Measurements from ENCODE around the gene ALOX12.

DNA sequence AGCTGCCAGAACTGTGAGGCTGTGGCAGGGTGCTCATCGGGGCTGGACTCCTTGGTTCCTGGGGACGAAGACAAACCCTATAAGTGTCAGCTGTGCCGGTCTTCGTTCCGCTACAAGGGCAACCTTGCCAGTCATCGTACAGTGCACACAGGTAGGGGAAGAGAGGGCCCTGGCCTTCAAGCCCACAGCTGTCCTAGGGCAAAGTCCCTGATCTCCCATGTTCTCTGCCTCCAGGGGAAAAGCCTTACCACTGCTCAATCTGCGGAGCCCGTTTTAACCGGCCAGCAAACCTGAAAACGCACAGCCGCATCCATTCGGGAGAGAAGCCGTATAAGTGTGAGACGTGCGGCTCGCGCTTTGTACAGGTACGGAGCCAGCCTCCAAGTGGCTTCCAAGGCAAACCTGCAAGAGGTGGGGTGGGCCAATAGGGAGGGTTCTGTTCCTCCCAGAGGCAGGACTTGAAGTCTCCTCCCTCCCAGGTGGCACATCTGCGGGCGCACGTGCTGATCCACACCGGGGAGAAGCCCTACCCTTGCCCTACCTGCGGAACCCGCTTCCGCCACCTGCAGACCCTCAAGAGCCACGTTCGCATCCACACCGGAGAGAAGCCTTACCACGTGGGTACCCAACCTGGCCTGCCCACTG lies 30.7 kb downstream of the ALOX12 start:
- TF ChIP-seq, protein P1, sequence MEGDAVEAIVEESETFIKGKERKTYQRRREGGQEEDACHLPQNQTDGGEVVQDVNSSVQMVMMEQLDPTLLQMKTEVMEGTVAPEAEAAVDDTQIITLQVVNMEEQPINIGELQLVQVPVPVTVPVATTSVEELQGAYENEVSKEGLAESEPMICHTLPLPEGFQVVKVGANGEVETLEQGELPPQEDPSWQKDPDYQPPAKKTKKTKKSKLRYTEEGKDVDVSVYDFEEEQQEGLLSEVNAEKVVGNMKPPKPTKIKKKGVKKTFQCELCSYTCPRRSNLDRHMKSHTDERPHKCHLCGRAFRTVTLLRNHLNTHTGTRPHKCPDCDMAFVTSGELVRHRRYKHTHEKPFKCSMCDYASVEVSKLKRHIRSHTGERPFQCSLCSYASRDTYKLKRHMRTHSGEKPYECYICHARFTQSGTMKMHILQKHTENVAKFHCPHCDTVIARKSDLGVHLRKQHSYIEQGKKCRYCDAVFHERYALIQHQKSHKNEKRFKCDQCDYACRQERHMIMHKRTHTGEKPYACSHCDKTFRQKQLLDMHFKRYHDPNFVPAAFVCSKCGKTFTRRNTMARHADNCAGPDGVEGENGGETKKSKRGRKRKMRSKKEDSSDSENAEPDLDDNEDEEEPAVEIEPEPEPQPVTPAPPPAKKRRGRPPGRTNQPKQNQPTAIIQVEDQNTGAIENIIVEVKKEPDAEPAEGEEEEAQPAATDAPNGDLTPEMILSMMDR (IDR thresholded peaks at IDR 0.05), result no peak
- no peak for TF ChIP-seq POLR2AphosphoS5 (IDR thresholded peaks at IDR 0.05)
